Right lobe of liver (tissue), 4 donors: ENCODE results near the gene ATRNL1.
"Not testable (repeated sequence)": the region's sequence is repeated elsewhere in the genome, so short reads cannot be mapped to it uniquely, and the experiment has no call there.

ENCODE experiments used
- CTCF ChIP-seq, 4 donors: fragments of 200-600 bp in 3 of 4; fragments of 450-650 bp in 1 of 4; IDR thresholded peaks; one replicate each; pipeline versions ENCODE4 v1.5.1 to v1.8.0; 2016 to 2022; ENCODE audit warnings: antibody characterized with exemption in 4 of 4, mild to moderate bottlenecking in 2 of 4
- POLR2A ChIP-seq: fragments of 450-650 bp; IDR thresholded peaks from one replicate; pipeline ENCODE4 v1.6.1; 2017; ENCODE audit warnings: antibody characterized with exemption, mild to moderate bottlenecking
- donor health status: DM: no; HTN: no; CAD: no.
- donor health status: DM: no; HTN: no; CAD: no.
- donor health status: DM: no; HTN: yes; CAD: no.

DNA sequence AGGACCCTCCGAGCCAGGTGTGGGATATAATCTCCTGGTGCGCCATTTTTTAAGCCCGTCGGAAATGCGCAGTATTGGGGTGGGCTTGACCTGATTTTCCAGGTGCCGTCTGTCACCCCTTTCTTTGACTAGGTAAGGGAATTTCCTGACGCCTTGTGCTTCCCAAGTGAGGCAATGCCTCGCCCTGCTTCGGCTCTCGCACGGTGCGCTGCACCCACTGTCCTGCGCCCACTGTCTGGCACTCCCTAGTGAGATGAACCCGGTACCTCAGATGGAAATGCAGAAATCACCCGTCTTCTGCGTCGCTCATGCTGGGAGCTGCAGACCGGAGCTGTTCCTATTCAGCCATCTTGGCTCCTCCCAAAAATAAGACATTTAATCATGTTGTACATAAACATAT, 443.2 kb downstream of the ATRNL1 start:
- not testable (repeated sequence) for TF ChIP-seq CTCF (IDR thresholded peaks at IDR 0.05); POLR2A
